HFFc6 (cell line): ENCODE results near the gene SIN3A. TPM values are rescaled to one million over a fixed set of nuclear protein-coding genes. Genes with fewer than 3 reads are reported as not detected.
"Not testable (repeated sequence)": the region's sequence is repeated elsewhere in the genome, so short reads cannot be mapped to it uniquely, and the experiment has no call there.

Source experiments
- DNase-seq: peaks from one replicate; pipeline ENCODE4 v3.0.0-alpha.2; 2018
- H3K27ac Mint-ChIP-seq: 2 replicates; pipeline ENCODE4 v1.8.0; 2020; ENCODE audit warnings: mild to moderate bottlenecking, mixed read lengths
- H3K27me3 Mint-ChIP-seq: 2 replicates; pipeline ENCODE4 v1.8.0; 2021; ENCODE audit warnings: mild to moderate bottlenecking, moderate library complexity, mixed read lengths; ENCODE audit not compliant: insufficient read depth
- H3K36me3 Mint-ChIP-seq: 2 replicates; pipeline ENCODE4 v1.8.0; 2021; ENCODE audit warnings: low read depth, mixed read lengths
- H3K4me1 Mint-ChIP-seq: 2 replicates; pipeline ENCODE4 v1.8.0; 2020; ENCODE audit warnings: low read depth, mixed read lengths
- H3K4me3 Mint-ChIP-seq: 2 replicates; pipeline ENCODE4 v1.8.0; 2020; ENCODE audit warnings: mild to moderate bottlenecking, moderate library complexity, mixed read lengths
- H3K9me3 Mint-ChIP-seq: 2 replicates; pipeline ENCODE4 v1.8.0; 2020; ENCODE audit warnings: mild to moderate bottlenecking, mixed read lengths
- CTCF ChIP-seq: fragments of 200-600 bp; sonication (generic); IDR thresholded peaks from 2 replicates; pipeline ENCODE4 v1.5.0; 2021; ENCODE audit warnings: antibody characterized with exemption, mild to moderate bottlenecking
- total RNA-seq, 6 experiments: library from RNA; stranded (reverse); fragmentation: NEBNext Ultra II Directional; extraction: Animal tissue kit (Norgen Biotek cat#: 25700); gene quantifications; 2 replicates in 1 of 6; 3 replicates in 5 of 6; pipeline ENCODE4 v1.2.3, GENCODE V29; 2021

Gene SIN3A
- total RNA-seq, 6 experiments from 2014 or later, result 36.6 to 49.3 (median 39.8) TPM

GRCh38 chr15:75348562-75349350, 102.7 kb downstream of the SIN3A start:
- H3K27me3 Mint-ChIP-seq, result peaks cover 16% of the 10 kb centered on the region
- no peak overlapping the region for H3K27ac Mint-ChIP-seq
- H3K4me1 Mint-ChIP-seq, result no peaks in the 10 kb centered on the region
- DNase-seq, result no peak
- no peaks in the 10 kb centered on the region for H3K36me3 Mint-ChIP-seq
- H3K4me3 Mint-ChIP-seq, result peak overlapping the region; percentile 83
- H3K9me3 Mint-ChIP-seq, result no peaks in the 10 kb centered on the region
- TF ChIP-seq CTCF, result no peak

- peak overlapping the region; percentile 83 for H3K4me3 Mint-ChIP-seq
- no peaks in the 10 kb centered on the region for H3K9me3 Mint-ChIP-seq
- H3K36me3 Mint-ChIP-seq, result no peaks in the 10 kb centered on the region
- H3K27me3 Mint-ChIP-seq, result peaks cover 16% of the 10 kb centered on the region
- H3K4me1 Mint-ChIP-seq, result no peaks in the 10 kb centered on the region
- no peak for DNase-seq
- no peak overlapping the region for H3K27ac Mint-ChIP-seq
- TF ChIP-seq CTCF, result no peak
These were observed 103.4 kb downstream of the SIN3A start for GRCh38 chr15:75348034-75348561.

- no peak for TF ChIP-seq CTCF
- Mint-ChIP-seq H3K27ac (no peak overlapping the region), H3K4me1 (no peaks in the 10 kb centered on the region), H3K9me3 (no peaks in the 10 kb centered on the region), H3K4me3 (peak overlapping the region; percentile 79), H3K27me3 (peaks cover 16% of the 10 kb centered on the region), H3K36me3 (no peaks in the 10 kb centered on the region)
- no peak for DNase-seq
These were observed 104.1 kb downstream of the SIN3A start for GRCh38 chr15:75347222-75348033.

- H3K4me1 Mint-ChIP-seq, result no peaks in the 10 kb centered on the region
- peak within 1 kb of the TSS; percentile 79 for H3K4me3 Mint-ChIP-seq
- DNase-seq, result no peak
- H3K27ac Mint-ChIP-seq, result no peak within 1 kb of the TSS
- peaks cover 16% of the 10 kb centered on the region for H3K27me3 Mint-ChIP-seq
- H3K9me3 Mint-ChIP-seq, result no peaks in the 10 kb centered on the region
- TF ChIP-seq CTCF, result no peak
- H3K36me3 Mint-ChIP-seq, result no peaks in the 10 kb centered on the region
These were observed 104.7 kb downstream of the SIN3A start, which contains the start of gene NEIL1 for GRCh38 chr15:75346796-75347221. Gene NEIL1 (plus strand): TSS chr15:75347039. CDS start chr15:75348906, 1,867 bp downstream.

- Mint-ChIP-seq H3K27me3 (peaks cover 11% of the 10 kb centered on the region), H3K36me3 (peaks cover 13% of the 10 kb centered on the region; the same call in 1 of the 2 replicates)
- DNase-seq, H3K27ac Mint-ChIP-seq, H3K4me1 Mint-ChIP-seq, H3K9me3 Mint-ChIP-seq, H3K4me3 Mint-ChIP-seq: not testable (repeated sequence)
These were observed 107.5 kb downstream of the SIN3A start for GRCh38 chr15:75343953-75344352.
